HG02678 (cell line): ENCODE measurements around the gene RAB40B.
"Not testable (repeated sequence)": the region's sequence is repeated elsewhere in the genome, so short reads cannot be mapped to it uniquely, and the experiment has no call there.

Experiments
- ATAC-seq: cut with Tn5 transposase; IDR thresholded peaks from one replicate; pipeline ENCODE4 v1.9.1; 2021; ENCODE audit warnings: mild to moderate bottlenecking, moderate library complexity; ENCODE audit not compliant: unreplicated experiment

The RAB40B gene

DNA sequence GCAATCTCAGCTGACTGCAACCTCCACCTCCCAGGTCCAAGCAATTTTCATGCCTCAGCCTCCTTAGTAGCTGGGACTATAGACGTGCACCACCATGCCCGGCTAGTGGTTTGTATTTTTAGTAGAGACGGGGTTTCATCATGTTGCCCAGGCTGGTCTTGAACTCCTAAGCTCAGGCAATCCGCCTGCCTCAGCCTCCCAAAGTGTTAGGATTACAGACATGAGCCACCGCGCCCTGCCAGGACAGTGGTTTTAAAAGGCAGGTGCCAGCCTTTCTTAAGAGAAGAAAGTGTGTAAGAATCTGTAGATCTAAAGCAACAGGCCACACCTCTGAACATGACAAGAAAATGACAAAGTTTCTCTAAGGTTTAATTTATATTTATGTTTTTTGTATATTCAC is 43.9 kb downstream of the RAB40B start:
- ATAC-seq: not testable (repeated sequence)

DNA sequence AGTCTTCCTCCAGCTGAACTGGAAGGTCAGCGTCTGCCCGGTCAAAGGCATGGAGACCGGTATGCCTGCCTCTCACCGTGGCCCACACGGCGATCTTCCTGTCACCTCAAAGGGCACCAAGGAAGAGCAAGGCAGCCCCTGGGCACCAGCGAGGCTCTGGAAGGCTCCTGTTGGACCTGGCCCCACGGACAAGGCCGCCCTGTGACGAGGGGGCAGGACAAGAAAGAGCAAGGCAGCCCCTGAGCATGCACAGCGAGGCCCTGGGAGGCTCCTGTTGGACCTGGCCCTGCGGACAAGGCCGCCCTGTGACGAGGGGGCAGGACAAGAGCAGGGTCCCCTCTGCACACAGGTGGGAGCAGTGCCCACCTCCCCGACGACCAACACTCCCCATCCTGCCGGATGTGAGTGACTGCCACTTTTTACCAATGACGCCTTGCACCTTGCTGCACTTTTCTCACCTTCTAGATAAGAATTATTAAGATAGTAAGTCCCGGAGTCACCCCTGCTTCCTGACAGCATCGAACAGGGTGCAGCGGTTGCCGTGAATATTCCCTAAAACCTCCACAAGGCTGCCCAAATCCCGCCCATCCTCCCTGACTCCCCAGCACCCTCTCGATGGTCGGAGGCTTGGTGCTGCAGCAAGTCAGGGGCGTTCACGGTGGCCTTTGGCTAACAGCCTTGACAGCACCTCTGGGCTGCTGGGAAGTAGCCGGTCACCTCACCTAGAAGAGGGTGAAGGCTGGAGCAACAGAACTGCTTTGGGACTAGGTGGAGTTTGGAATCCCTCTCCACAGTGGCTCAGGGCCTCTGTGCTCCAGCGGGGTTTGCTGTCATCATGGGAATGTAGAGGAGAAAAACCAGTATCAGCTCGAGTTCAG is 44.6 kb downstream of the RAB40B start:
- ATAC-seq: no peak

DNA sequence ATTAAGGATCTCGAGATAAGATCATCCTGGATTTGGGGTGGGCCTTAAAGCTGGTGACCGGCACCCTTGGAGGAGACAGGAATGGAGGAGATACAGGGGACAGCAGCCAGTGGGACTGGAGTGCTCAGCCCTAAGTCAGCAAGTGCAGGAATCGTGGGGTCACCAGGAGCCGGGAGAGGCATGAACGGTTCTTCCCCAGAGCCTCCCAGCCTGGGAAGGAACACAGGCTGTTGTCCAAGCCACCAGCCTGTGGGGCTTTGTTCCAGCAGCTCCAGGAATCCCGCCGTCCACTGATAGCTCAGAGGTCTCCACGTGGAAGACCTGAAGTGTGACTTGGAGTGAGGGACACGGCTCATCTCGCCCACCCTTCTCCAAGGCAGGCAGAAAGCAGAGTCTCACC is 47.8 kb downstream of the RAB40B start:
- no peak for ATAC-seq

DNA sequence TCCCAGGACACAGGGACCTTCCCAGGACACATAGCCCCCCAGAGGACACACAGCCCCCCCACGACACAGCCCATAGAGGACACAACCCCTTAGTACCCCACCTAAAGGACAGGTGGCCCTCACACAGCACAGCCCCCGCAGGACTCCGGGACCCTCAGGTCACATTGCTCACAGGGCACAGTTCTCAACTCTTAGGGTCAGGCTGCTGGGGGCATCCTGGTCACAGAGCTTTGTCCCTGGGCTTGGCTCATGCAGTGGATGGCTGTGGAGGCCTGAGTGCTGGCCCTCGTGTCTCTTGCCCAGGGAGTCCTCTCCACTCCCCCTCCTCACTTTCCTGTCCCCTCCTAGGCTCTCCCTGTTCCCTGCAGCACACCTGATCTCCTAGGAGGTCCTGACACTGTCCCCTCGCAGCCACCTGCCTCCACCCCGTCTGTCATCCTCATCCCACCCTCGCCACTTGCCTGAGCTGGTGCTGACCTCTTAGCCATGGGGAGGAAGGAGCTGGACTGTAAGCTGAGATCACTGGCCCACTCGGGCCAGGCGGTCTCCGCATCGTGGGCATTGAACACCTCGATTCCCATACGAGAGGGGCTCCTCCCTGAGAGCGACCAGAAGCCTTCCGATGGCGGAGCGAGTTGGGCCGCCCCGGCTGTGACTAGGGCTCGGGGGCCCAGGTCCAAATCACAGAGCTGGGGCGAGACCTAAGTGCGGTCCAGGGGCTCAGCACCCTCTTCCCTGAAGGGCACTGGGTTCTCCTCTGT is 48.8 kb downstream of the RAB40B start:
- ATAC-seq: no peak

DNA sequence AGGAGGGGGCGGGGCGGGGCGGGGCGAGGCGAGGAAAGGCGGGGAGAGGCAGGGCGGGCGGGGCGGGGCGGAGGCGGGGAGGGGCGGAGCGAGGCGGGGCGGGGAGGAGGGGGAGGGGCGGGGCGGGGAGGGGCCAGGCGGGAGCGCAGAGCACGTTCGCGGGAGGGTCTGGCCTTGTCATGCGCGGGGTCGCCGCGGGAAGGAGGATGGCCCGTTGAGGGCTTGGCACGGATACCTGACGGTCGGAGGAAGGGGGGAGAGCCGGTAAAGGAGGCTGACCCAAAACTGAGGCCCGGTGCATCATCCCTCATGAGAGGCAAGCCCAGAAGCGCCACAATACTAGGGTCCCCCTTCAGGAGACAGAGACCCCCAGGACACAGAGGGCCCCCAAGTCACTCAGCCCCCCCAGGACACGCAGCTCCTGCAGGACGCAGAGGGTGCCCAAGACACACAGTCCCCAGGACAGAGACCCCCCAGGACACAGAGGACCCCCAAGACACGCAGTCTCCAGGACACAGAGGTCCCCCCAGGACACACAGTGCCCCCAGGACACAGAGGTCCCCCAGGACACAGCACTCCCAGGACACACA is 49.7 kb downstream of the RAB40B start:
- no peak for ATAC-seq

DNA sequence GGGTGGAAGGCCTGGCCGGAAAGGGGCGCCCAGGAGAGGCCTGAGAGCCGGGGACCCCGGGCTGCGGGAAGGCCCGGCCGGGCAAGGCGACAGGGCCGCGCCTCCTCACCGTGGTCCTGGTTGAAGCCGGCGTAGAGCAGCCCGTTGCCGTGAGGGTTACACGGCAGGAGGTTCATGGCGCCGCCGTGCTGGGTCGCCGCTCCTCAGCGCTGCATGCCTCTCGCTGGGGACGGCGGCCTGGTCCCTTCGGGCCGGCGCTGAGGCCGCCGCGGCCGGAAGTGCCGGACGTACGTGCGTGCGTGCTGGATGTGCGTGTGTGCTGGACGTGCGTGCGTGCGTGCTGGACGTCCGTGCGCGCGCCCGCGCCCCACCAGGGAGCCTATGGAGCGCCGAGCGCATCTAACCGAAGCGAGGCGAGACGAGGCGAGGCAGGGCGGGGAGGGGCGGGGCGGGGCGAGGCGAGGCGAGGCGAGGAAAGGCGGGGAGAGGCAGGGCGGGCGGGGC is 50.3 kb downstream of the RAB40B start, which contains the start of gene WDR45B:
WDR45B (minus strand) TSS at position 280 of the 504 bp plus-strand sequence; CDS start at position 176, 104 bp downstream.
- peak; percentile 91 for ATAC-seq

DNA sequence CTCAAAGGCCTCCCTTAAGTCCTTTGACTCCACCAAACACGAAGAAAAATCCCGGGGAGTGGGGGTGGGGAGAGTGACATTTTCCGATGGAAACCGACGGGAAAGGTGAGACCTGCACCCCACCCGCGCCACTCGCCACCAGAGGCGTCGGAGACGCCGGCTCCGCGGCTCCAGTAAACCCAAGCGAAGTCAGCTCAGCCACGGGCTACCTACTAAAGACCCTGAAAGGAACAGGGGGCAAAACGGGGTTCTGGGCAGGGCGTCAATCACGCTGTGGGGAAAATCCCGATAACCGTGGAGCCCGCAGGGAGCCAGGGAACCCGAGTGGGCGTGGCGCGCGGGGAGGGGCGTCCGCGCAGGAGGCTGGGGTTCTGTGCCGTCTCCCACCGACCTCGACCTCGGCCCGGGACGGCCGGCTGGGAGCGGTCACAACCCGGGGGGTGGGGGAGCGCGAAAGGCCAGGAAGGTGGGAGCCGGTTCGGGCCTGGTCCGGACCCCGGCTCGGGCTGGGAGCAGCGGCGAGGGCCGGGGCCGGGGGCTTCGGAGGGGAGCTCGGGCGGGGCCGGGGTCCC is 50.8 kb downstream of the RAB40B start:
- ATAC-seq: peak; percentile 23

DNA sequence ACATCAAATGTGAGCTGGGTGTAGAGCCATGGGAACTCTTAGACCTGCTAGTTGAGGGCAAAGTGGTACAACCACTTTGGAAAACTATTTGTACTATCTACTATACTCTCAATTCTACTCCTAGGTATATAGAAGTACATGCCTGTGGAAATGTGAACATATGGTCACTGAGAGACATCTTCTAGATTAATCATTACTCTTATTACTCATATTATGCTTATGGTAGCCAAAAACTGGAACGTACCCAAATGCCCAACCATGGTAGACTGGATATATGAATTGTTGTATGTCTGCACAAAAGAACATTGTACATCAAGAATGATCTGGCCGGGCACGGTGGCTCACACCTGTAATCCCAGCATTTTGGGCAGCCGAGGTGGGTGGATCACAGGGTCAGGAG is 53.0 kb downstream of the RAB40B start:
- ATAC-seq: no peak

DNA sequence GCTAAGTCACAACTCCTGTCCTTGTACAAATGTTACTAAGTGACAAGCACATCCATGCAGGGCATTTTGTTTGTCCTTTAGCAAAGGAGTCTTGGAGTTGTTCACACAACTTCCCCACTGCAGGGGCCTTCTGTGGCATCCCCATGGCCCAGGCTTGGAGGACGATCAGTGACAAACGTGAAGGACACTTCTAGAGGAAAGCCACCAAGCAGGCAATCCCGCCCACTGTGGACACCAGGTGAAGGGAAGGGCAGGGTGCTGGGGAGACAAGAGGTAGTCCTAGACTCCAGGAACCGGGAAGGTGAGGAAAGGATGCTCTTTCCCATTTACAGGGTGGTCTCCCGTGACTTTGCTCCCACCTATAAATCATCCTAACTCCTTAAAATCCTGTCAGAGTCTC is 54.4 kb downstream of the RAB40B start:
- no peak for ATAC-seq

DNA sequence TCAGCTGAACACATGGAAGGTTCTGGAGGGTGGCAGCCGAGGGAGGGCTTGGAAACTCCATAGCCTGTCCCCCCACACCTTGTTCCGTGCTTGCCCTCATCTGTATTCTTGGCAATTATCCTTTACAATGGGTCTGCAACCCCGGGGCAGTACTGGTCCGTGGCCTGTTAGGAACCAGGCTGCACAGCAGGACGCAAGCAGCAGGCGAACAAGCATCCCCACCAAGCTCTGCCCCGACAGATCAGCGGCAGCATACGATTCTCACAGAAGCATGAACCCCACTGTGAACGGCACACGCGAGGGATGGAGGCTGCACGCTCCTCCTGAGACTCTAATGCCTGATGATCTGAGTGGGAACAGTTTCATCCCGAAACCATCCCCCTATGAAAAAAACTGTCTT is 56.5 kb downstream of the RAB40B start:
- no peak for ATAC-seq

DNA sequence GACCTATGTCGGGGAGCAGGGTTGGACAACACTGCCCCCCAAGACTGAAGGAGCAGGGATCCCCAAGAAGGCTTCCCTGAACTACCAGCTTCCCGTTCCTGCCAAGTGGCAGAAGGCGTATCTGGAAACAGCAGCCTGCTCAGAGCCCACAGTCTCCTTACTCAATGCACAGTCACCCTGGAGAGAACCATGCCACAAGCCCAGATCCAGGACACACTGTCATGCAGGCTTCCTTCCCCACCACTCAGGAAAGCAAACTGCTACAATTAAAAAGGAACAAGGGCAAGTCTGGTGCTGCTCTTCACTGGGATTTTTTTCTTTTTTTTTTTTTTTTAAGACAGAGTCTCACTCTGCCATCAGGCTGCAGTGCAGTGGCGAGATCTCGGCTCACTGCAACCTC is 58.5 kb downstream of the RAB40B start:
- ATAC-seq: no peak

DNA sequence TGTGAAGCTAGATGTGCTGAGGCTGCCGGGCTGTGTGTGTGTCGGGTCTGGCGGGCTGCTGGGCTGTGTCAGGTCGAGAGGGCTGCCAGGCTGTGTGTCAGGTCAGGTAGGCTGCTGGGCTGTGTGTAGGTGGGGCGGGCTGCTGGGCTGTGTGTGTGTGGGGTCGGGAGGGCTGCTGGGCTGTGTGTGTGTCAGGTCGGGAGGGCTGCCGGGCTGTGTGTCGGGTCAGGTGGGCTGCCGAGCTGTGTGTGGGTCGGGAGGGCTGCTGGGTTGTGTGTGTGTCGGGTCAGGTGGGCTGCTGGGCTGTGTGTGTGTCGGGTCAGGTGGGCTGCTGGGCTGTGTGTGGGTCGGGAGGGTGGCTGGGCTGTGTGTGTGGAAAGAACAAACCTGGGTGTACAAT is 58.9 kb downstream of the RAB40B start:
- ATAC-seq: no peak

DNA sequence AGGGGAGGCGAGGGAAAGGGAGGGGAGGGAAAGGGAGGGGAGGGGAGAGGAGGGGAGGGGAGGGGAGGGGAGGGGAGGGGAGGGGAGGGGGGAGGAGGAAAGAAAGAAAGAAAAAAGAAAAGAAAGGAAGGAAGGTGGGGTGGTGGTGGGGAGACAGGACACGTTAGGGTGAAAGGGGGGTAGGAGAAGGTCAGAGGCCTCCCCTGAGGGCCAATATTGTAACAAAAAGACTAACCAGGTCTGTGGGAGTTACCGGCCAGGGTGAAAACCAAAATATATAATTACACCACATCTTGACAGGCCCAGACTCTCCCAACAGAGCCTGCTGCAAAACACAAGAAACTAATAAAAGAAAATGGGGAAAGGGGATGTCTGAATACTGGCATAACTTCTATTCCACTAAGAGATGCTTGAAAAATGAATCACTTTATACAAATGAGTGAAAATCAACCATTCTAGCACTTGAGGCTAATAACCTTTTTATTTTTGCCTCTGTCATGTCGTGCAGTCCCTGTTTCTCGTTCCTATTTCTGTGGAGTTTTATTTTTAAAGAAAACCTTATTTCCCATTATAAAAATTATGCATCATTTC is 60.2 kb downstream of the RAB40B start:
- no peak for ATAC-seq

DNA sequence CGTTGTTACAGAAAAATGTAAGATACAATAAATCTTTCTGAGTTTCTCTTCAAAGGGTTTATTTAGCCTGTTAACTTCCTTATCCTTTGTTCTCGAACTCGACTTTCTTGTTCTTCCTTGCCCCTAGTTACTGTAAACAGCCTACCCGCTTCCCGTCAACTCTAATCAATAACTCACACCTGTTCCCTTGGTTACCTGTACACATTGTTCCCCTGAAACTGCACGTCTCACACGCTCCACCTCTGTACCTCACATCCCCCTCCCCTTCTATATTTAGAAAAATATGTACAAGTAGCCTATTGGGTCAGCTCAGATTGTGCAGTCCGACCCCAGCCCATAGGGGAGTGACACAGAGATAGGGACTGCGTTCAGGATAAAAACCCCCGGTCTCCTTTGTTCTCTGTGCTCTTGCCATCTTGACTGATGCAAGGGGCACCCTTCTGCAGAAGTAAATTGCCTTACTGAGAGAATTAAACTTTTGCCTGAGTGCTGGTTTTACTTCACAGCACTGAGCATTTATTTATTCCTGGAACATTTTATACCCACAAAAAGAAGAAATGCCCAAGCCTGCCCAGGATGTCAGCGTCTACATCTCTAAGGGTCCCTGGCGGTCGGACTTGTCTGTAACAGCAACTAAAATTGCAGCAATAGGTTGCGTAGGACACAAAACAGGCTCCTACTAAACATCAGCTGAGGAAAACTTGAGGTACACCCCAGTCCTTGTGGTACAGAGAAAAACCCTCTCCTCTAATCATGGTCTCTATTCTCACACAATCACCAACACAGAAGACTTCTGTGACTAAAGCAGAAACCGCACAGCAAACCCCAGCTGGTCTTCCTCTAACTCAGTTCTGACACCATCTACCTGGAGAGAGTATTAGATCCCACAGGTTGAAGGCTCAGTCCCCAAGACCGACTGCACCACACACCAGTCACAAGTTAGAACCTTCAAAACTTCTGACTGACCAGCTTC is 61.6 kb downstream of the RAB40B start:
- ATAC-seq: no peak

DNA sequence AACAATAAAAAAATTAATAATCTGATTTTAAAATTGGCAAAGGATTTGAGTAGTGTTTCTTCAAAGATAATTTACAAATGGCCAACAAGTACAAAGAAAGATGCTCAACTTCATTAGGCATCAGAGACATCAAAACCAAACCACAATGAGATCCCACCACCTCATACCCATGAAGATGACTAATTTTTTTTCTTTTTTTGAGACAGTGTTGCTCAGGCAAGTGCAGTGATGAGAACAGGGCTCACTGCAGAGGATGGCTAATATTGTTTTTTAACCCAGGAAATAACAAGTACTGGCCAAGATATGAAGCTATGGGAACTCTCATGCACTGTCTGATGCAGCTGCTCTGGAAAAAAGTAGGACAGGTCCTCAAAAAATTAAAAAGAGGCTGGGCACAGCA is 65.2 kb downstream of the RAB40B start:
- no peak for ATAC-seq

DNA sequence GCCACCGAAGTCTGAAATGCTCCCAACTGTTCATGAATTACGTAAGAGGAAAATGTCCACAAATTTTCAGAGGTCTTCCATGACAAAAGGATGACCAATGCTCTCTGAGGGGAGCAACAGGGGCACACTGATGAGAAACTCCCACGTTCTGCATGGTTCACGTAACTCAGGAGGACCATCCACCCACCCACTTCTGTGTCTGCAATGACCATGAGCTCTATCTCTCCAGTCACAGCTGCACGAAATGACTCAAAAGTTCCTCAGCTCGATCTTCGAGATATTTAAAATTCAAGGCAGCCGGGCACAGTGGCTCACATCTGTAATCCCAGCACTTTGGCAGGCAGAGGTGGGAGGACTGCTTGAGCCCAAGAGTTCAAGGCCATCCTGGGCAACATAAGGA is 66.0 kb downstream of the RAB40B start:
- no peak for ATAC-seq

DNA sequence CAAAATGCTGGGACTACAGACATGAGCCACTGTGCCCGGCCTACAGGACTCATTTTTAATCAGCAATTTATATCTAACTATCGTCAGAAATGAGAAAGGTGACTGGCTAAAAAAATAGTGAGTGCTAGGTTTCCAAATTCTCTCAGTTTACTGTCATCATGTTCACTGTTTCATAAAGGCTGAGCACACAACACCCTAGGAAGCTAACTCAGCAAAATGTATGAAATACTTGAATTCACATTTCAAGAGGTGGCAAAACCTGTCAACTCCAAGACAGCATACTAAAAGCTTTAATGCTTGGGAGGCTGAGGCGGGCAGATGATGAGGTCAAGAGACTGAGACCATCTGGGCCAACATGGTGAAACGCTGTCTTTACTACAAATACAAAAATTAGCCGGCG is 67.0 kb downstream of the RAB40B start:
- no peak for ATAC-seq

DNA sequence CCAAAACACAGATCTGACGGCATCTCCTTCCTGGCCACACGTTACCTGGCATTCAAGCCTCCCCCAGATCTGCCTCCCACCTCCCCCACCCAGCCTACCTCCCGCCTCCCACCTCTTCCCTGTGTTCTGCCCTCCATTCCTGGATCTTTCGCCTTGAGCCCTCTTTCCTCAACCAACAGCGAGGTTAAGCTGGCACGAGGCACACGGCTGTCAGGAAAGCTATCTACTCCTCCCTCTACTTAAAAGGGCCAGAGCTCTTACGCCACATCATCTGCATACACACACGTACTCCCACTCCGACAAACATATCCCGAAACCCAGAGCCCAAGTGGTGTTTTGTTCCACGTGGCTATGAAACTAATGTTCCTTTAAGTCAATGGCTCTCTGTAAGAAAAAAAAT is 68.3 kb downstream of the RAB40B start:
- ATAC-seq: no peak

DNA sequence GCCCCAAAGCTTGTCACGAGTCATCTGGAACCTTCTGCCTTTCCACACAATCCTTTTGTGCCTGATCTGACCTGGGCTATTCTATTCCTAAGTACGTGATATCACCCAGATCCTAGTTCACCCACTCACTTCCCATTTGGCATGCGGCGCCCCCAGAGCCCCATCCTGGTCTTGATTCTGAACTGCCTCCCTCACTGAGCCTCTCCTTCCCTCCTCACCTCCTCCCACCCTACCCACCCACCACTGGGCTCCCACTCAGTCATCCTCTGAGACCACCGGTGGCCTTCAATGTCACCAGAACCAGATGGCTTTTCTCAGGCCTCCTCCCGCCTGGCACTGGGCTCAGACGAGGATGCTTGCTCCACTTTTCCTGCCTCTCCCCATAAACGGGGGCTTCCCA is 68.8 kb downstream of the RAB40B start:
- no peak for ATAC-seq

DNA sequence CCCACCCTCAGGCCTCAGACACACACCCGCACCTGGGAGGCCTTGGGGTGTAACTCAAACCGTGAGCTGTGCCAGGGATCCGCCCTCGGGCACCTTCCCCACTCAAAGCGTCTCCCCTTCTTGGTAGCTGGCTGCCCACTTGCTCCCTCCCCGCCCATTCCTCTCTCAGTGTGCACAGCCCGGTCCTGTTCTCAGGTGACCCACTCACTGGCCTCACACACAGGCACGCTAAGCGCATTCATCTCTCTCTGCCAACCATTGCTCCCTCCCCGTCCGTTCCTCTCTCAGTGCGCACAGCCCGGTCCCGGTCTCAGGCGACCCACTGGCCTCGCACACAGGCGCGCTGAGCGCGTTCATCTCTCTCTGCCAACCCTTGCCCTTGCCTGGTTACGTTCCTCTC is 71.1 kb downstream of the RAB40B start:
- no peak for ATAC-seq
